ENCODE data around the gene FIG4. TPM values are rescaled to one million over a fixed set of nuclear protein-coding genes. Genes with fewer than 3 reads are reported as not detected.
"Not testable (repeated sequence)": the region's sequence is repeated elsewhere in the genome, so short reads cannot be mapped to it uniquely, and the experiment has no call there.

Gene FIG4
- total RNA-seq, 2 experiments from 2014 or later = 13.8 to 14.5 TPM

DNA sequence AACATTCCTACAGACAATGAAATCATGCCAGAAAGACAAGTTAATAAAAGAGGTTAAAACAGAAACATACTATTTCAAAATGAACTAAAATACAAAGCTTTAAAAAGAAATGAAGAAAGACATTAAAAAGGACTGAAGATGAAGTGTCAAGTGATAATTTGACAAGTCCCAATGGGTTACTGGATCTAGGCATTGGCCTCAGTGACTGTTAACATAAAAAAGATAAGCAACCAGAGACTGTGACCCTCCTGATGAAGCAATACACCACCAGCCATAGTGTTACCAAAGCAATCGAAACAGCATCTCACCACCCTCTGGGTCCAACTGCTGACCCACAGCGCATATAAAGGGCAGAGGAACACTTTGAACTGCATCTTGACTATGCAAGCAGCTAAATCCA is 130.3 kb downstream of the FIG4 start:
- H3K4me3 Mint-ChIP-seq = no peak overlapping the region
- H3K36me3 Mint-ChIP-seq = peaks cover 10% of the 10 kb centered on the region
- H3K4me1 Mint-ChIP-seq = no peaks in the 10 kb centered on the region
- no peak for DNase-seq
- H3K27ac Mint-ChIP-seq = no peak overlapping the region
- no peaks in the 10 kb centered on the region for H3K9me3 Mint-ChIP-seq
- H3K27me3 Mint-ChIP-seq = no peaks in the 10 kb centered on the region

GRCh38 chr6:109824105-109824504 is 133.0 kb downstream of the FIG4 start:
- Mint-ChIP-seq H3K9me3 (peaks cover 2% of the 10 kb centered on the region), H3K27ac (no peak overlapping the region), H3K4me3 (no peak overlapping the region), H3K27me3 (no peaks in the 10 kb centered on the region), H3K36me3 (peaks cover 31% of the 10 kb centered on the region), H3K4me1 (no peaks in the 10 kb centered on the region)
- no peak for DNase-seq

GRCh38 chr6:109826551-109826950 is 135.5 kb downstream of the FIG4 start:
- Mint-ChIP-seq H3K27ac (no peak overlapping the region), H3K4me1 (no peaks in the 10 kb centered on the region), H3K27me3 (no peaks in the 10 kb centered on the region), H3K4me3 (no peak overlapping the region), H3K9me3 (peaks cover 16% of the 10 kb centered on the region), H3K36me3 (peaks cover 48% of the 10 kb centered on the region)
- DNase-seq = no peak

DNA sequence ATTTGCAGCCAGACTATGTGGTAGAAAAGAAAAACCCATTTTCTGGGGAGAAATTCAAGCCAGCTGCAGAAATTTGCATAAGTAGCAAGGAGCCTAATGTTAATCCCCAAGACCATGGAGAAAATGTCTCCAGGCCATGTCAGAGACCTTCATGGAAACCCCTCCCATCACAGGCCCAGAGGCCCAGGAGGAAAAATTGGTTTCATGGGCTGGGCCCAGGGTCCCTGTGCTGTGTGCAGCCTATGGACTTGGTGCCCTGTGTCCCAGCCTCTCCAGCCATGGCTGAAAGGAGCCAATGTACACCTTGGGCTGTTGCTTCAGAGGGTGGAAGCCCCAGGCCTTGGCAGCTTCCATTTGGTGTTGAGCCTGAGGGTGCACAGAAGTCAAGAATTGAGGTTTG is 140.3 kb downstream of the FIG4 start:
- not testable (repeated sequence) for H3K4me1 Mint-ChIP-seq, DNase-seq, H3K27me3 Mint-ChIP-seq, H3K4me3 Mint-ChIP-seq, H3K27ac Mint-ChIP-seq
- Mint-ChIP-seq H3K36me3 (peaks cover 48% of the 10 kb centered on the region), H3K9me3 (peaks cover 19% of the 10 kb centered on the region)

DNA sequence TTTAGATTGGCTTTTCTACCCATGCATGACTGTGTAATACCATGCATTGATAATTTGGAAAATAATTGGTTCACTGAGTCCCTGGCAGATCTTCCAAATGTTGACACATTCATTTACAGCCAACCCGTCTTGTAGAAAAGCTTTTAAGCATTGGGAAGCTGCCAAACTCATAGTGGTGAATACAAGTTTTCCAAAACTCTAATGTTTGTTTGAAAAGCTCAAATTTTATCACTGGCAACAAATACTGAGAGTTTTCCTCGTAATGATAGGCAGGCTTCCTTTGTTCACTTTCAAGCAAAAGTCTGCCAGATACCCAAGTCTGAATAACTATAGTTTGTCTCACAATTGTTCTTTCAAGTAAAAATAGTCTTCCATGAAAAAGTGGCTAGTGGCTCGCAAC is 143.0 kb downstream of the FIG4 start:
- Mint-ChIP-seq H3K4me3 (no peak overlapping the region), H3K27ac (no peak overlapping the region), H3K9me3 (peaks cover 17% of the 10 kb centered on the region), H3K36me3 (peaks cover 26% of the 10 kb centered on the region), H3K4me1 (no peaks in the 10 kb centered on the region), H3K27me3 (no peaks in the 10 kb centered on the region)
- DNase-seq = no peak

GRCh38 chr6:109834595-109835437 is 143.7 kb downstream of the FIG4 start:
- no peak for DNase-seq
- no peaks in the 10 kb centered on the region for H3K27me3 Mint-ChIP-seq
- H3K4me3 Mint-ChIP-seq = no peak overlapping the region
- H3K36me3 Mint-ChIP-seq = peaks cover 20% of the 10 kb centered on the region
- no peak overlapping the region for H3K27ac Mint-ChIP-seq
- peaks cover 13% of the 10 kb centered on the region for H3K9me3 Mint-ChIP-seq
- H3K4me1 Mint-ChIP-seq = no peaks in the 10 kb centered on the region

GRCh38 chr6:109840034-109840433 is 148.9 kb downstream of the FIG4 start:
- Mint-ChIP-seq H3K36me3 (no peaks in the 10 kb centered on the region), H3K27ac (no peak overlapping the region)

DNA sequence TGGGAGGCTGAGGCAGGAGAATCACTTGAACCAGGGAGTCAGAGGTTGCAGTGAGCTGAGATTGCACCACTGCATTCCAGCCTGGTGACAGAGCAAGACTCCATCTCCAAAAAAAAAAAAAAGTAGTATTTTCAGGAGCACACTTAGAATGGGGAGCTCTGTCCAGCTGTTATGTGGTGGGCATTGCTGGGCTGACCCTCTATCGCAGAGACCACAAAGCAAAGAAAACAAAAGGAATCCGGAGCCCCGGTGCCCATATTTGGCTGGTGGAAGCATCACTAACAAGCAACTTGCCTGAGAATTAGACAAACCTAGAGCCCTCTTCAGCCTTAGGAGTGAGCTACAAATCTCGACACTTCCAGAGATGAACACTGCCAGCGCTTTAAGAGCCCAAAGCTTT is 149.7 kb downstream of the FIG4 start:
- H3K9me3 Mint-ChIP-seq = no peaks in the 10 kb centered on the region
- no peak overlapping the region for H3K4me3 Mint-ChIP-seq
- no peaks in the 10 kb centered on the region for H3K36me3 Mint-ChIP-seq

More at GRCh38 chr6:109840034-109840433, 148.9 kb downstream of the FIG4 start:
- no peaks in the 10 kb centered on the region for H3K27me3 Mint-ChIP-seq
- no peak for DNase-seq
- no peaks in the 10 kb centered on the region for H3K4me1 Mint-ChIP-seq
- H3K9me3 Mint-ChIP-seq = no peaks in the 10 kb centered on the region
- H3K4me3 Mint-ChIP-seq = no peak overlapping the region

DNA sequence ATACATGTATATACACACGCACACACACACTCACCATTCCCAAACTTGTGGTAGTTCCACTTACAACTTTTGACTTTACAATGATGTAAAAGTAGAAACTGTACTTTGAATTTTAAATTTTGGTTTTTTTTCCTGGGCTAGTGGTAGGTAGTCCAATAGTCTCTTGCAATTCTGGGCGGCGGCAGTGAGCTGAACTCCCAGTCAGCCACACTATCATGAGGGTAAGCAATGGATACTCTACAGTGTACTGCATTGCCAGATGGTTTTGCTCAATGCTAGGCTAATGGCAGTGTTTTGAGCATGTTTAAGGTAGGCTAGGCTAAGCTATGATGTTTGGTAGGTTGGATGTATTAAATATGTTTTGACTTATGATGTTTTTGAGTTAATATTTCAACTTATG is 150.8 kb downstream of the FIG4 start:
- H3K36me3 Mint-ChIP-seq = no peaks in the 10 kb centered on the region
- no peaks in the 10 kb centered on the region for H3K9me3 Mint-ChIP-seq
- H3K4me3 Mint-ChIP-seq = no peak overlapping the region
- no peaks in the 10 kb centered on the region for H3K27me3 Mint-ChIP-seq
- DNase-seq = no peak
- no peaks in the 10 kb centered on the region for H3K4me1 Mint-ChIP-seq
- no peak overlapping the region for H3K27ac Mint-ChIP-seq

More for the DNA sequence above, 149.7 kb downstream of the FIG4 start:
- Mint-ChIP-seq H3K27me3 (no peaks in the 10 kb centered on the region), H3K27ac (no peak overlapping the region), H3K4me1 (no peaks in the 10 kb centered on the region)
- DNase-seq = no peak

GRCh38 chr6:109852713-109853112 is 161.6 kb downstream of the FIG4 start:
- no peaks in the 10 kb centered on the region for H3K27me3 Mint-ChIP-seq
- DNase-seq = no peak
- no peaks in the 10 kb centered on the region for H3K36me3 Mint-ChIP-seq
- H3K4me1 Mint-ChIP-seq = no peaks in the 10 kb centered on the region
- no peaks in the 10 kb centered on the region for H3K9me3 Mint-ChIP-seq
- no peak overlapping the region for H3K4me3 Mint-ChIP-seq
- H3K27ac Mint-ChIP-seq = no peak overlapping the region

GRCh38 chr6:109853426-109853825 is 162.3 kb downstream of the FIG4 start:
- Mint-ChIP-seq H3K27me3 (no peaks in the 10 kb centered on the region), H3K9me3 (no peaks in the 10 kb centered on the region), H3K27ac (no peak overlapping the region), H3K4me1 (no peaks in the 10 kb centered on the region), H3K4me3 (no peak overlapping the region), H3K36me3 (no peaks in the 10 kb centered on the region)
- DNase-seq = no peak

- no peaks in the 10 kb centered on the region for H3K27me3 Mint-ChIP-seq
- H3K4me1 Mint-ChIP-seq = no peaks in the 10 kb centered on the region
- no peaks in the 10 kb centered on the region for H3K9me3 Mint-ChIP-seq
- H3K4me3 Mint-ChIP-seq = no peak overlapping the region
- no peaks in the 10 kb centered on the region for H3K36me3 Mint-ChIP-seq
- DNase-seq = no peak
- no peak overlapping the region for H3K27ac Mint-ChIP-seq
Observed at GRCh38 chr6:109853951-109854350, 162.9 kb downstream of the FIG4 start.

GRCh38 chr6:109854541-109855308 is 163.6 kb downstream of the FIG4 start:
- Mint-ChIP-seq H3K9me3 (no peaks in the 10 kb centered on the region), H3K4me1 (no peaks in the 10 kb centered on the region), H3K27me3 (no peaks in the 10 kb centered on the region), H3K27ac (no peak overlapping the region), H3K36me3 (no peaks in the 10 kb centered on the region), H3K4me3 (no peak overlapping the region)
- no peak for DNase-seq

DNA sequence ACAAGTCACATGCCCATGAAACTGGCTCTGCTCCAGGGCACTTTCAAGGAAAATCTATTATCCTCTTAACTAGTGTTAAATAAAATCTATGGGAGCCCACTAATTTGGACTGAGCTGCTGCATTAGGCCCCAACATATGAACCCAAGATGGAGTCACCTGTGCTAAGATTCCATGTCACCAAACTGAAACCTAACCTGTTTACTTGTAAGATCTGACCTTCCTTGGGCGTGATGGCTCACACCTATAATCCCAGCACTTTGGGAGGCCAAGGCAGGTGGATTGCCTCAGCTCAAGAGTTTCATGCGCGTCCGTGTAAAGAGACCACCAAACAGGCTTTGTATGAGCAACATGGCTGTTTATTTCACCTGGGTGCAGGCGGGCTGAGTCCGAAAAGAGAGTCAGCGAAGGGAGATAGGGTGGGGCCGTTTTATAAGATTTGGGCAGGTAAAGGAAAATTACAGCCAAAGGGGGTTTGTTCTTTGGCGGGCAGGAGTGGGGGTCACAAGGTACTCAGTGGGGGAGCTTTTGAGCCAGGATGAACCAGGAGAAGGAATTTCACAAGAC is 164.5 kb downstream of the FIG4 start:
- H3K36me3 Mint-ChIP-seq, H3K27ac Mint-ChIP-seq: not testable (repeated sequence)

GRCh38 chr6:109861946-109862345 is 170.8 kb downstream of the FIG4 start:
- no peaks in the 10 kb centered on the region for H3K27me3 Mint-ChIP-seq
- H3K9me3 Mint-ChIP-seq = peaks cover 3% of the 10 kb centered on the region
- no peak overlapping the region for H3K4me3 Mint-ChIP-seq

More for the DNA sequence above, 164.5 kb downstream of the FIG4 start:
- not testable (repeated sequence) for H3K4me3 Mint-ChIP-seq, H3K9me3 Mint-ChIP-seq, H3K4me1 Mint-ChIP-seq, H3K27me3 Mint-ChIP-seq, DNase-seq

More at GRCh38 chr6:109861946-109862345, 170.8 kb downstream of the FIG4 start:
- no peak for DNase-seq
- Mint-ChIP-seq H3K4me1 (no peaks in the 10 kb centered on the region), H3K36me3 (no peaks in the 10 kb centered on the region), H3K27ac (no peak overlapping the region)

Data from activated naive CD8-positive, alpha-beta T cell treated with anti-CD3 and anti-CD28 coated beads for 36 hours (primary cell).